Posterior vena cava (tissue), 2 donors: ENCODE measurements around the gene PLRG1. TPM values are rescaled to one million over a fixed set of nuclear protein-coding genes. Genes with fewer than 3 reads are reported as not detected.

Source experiments
- DNase-seq: peaks from one replicate; pipeline ENCODE4 v3.0.0-alpha.2; 2020; ENCODE audit warnings: low spot score
- intact Hi-C, 2 donors: fragments of 100-400 bp; cut with DNase I; formaldehyde crosslinking; loops; one replicate each; pipeline versions ENCODE4 v1.14.1 to v1.14.2; 2022 to 2023
- total RNA-seq, 2 donors: library from RNA; stranded (reverse); fragmentation: NEBNext Ultra II Directional; extraction: Animal tissue kit (Norgen Biotek cat#: 25700); gene quantifications; one replicate each; pipeline ENCODE4 v1.2.1, GENCODE V29; 2021
- donor health status: DM: yes; HTN: yes; CAD: no.
- donor health status: DM: yes; HTN: yes; CAD: no.

The PLRG1 gene
- total RNA-seq, 2 donors from 2014 or later, result 66.8 to 69.5 TPM

GRCh38 chr4:154534296-154534695 lies 15.9 kb downstream of the PLRG1 start:
- intact Hi-C loops, result no loop called here
- no peak for DNase-seq

- intact Hi-C loops, result no loop called here
- DNase-seq, result no peak
Measured at GRCh38 chr4:154529728-154530519, 20.3 kb downstream of the PLRG1 start.

GRCh38 chr4:154528869-154529268 lies 21.3 kb downstream of the PLRG1 start:
- intact Hi-C loops, result no loop called here
- no peak for DNase-seq

- no peak for DNase-seq
- intact Hi-C loops, result no loop called here
Measured at GRCh38 chr4:154527308-154527707, 22.9 kb downstream of the PLRG1 start.

- DNase-seq, result no peak
- intact Hi-C loops, result no loop called here
Measured at GRCh38 chr4:154526151-154526550, 24.0 kb downstream of the PLRG1 start.

- intact Hi-C loops, result no loop called here
- DNase-seq, result no peak
Measured at GRCh38 chr4:154521607-154522006, 28.6 kb downstream of the PLRG1 start.

GRCh38 chr4:154519214-154519613 lies 31.0 kb downstream of the PLRG1 start:
- intact Hi-C loops, result loop anchor here in 1 of 2 donors (10.0 kb wide), 1 partner anchor 114 kb away; no protein-coding TSS in a partner anchor

GRCh38 chr4:154517591-154517990 lies 32.6 kb downstream of the PLRG1 start:
- DNase-seq, result no peak

More at GRCh38 chr4:154519214-154519613, 31.0 kb downstream of the PLRG1 start:
- no peak for DNase-seq

GRCh38 chr4:154516318-154517029 lies 33.7 kb downstream of the PLRG1 start:
- no peak for DNase-seq
- intact Hi-C loops, result loop anchor here in 1 of 2 donors (10.0 kb wide), 1 partner anchor 112 kb away; no protein-coding TSS in a partner anchor

More at GRCh38 chr4:154517591-154517990, 32.6 kb downstream of the PLRG1 start:
- intact Hi-C loops, result loop anchor here in 1 of 2 donors (10.0 kb wide), 1 partner anchor 113 kb away; no protein-coding TSS in a partner anchor

GRCh38 chr4:154511981-154512380 lies 38.2 kb downstream of the PLRG1 start:
- intact Hi-C loops, result loop anchor here in 1 of 2 donors (10.0 kb wide), 1 partner anchor 107 kb away; no protein-coding TSS in a partner anchor
- DNase-seq, result no peak

- intact Hi-C loops, result loop anchor here in 1 of 2 donors (10.0 kb wide), 1 partner anchor 107 kb away; no protein-coding TSS in a partner anchor
- no peak for DNase-seq
Measured at GRCh38 chr4:154511548-154511947, 38.7 kb downstream of the PLRG1 start.

GRCh38 chr4:154507156-154507555 lies 43.0 kb downstream of the PLRG1 start:
- intact Hi-C loops, result loop anchor here in 1 of 2 donors (2.0 kb wide), 1 partner anchor 108 kb away; no protein-coding TSS in a partner anchor
- DNase-seq, result no peak

- intact Hi-C loops, result loop anchor here in 1 of 2 donors (2.0 kb wide), 1 partner anchor 107 kb away; no protein-coding TSS in a partner anchor
- no peak for DNase-seq
Measured at GRCh38 chr4:154506253-154506652, 43.9 kb downstream of the PLRG1 start.

GRCh38 chr4:154503598-154503997 lies 46.6 kb downstream of the PLRG1 start:
- intact Hi-C loops, result no loop called here

GRCh38 chr4:154502111-154502510 lies 48.1 kb downstream of the PLRG1 start:
- intact Hi-C loops, result no loop called here
- no peak for DNase-seq

More at GRCh38 chr4:154503598-154503997, 46.6 kb downstream of the PLRG1 start:
- no peak for DNase-seq

- intact Hi-C loops, result loop anchor here in 1 of 2 donors (10.0 kb wide), 1 partner anchor 163 kb away; no protein-coding TSS in a partner anchor
- no peak for DNase-seq
Measured at GRCh38 chr4:154497889-154498288, 52.3 kb downstream of the PLRG1 start.

- no peak for DNase-seq
- intact Hi-C loops, result loop anchor here in 1 of 2 donors (10.0 kb wide), 1 partner anchor 161 kb away; no protein-coding TSS in a partner anchor
Measured at GRCh38 chr4:154495867-154496266, 54.3 kb downstream of the PLRG1 start.

- intact Hi-C loops, result loop anchor here in 1 of 2 donors (10.0 kb wide), 1 partner anchor 157 kb away; no protein-coding TSS in a partner anchor
- DNase-seq, result no peak
Measured at GRCh38 chr4:154492288-154492687, 57.9 kb downstream of the PLRG1 start.
